ENCODE results near the gene CNTN1. TPM values are rescaled to one million over a fixed set of nuclear protein-coding genes. Genes with fewer than 3 reads are reported as not detected.

Gene CNTN1
- total RNA-seq, 4 donors from 2014 or later = 64.1 to 193 (median 92.4) TPM

- no peak for ATAC-seq
Measured at GRCh38 chr12:40917561-40917960, 225.3 kb downstream of the CNTN1 start.

GRCh38 chr12:40921563-40922163 is 229.4 kb downstream of the CNTN1 start:
- Histone ChIP-seq H3K4me3 (no peak overlapping the region), H3K27ac (no peak overlapping the region), H3K9me3 (no peaks in the 10 kb centered on the region), H3K4me1 (no peaks in the 10 kb centered on the region), H3K36me3 (peaks cover 0 to 11% of the 10 kb centered on the region in 2 donors), H3K27me3 (no peaks in the 10 kb centered on the region)
- no peak for ATAC-seq
- TF ChIP-seq CTCF (IDR thresholded peaks at IDR 0.05) = peak; percentile 61 to 72 (median 70)
- TF ChIP-seq EP300 (IDR thresholded peaks at IDR 0.05) = no peak
- WGBS, 2 donors (ENCODE audit: low coverage in 1 of 2) = 9 to 16% methylated on average over 2 of the region's 2 CpGs

More at GRCh38 chr12:40917561-40917960, 225.3 kb downstream of the CNTN1 start:
- H3K4me1 ChIP-seq = no peaks in the 10 kb centered on the region
- TF ChIP-seq POLR2A (IDR thresholded peaks at IDR 0.05) = no peak
- no peak for TF ChIP-seq EP300 (IDR thresholded peaks at IDR 0.05)
- TF ChIP-seq POLR2AphosphoS5 (IDR thresholded peaks at IDR 0.05) = no peak
- TF ChIP-seq CTCF (IDR thresholded peaks at IDR 0.05) = no peak
- no peak overlapping the region for H3K4me3 ChIP-seq
- H3K36me3 ChIP-seq = peaks cover 0 to 3% of the 10 kb centered on the region in 2 donors
- no peak overlapping the region for H3K27ac ChIP-seq
- 72 to 88% methylated on average over 5 to 6 of the region's 6 CpGs for WGBS, 2 donors (ENCODE audit: low coverage in 1 of 2)
- no peaks in the 10 kb centered on the region for H3K27me3 ChIP-seq
- H3K9me3 ChIP-seq = no peaks in the 10 kb centered on the region

- H3K9me3 ChIP-seq = no peaks in the 10 kb centered on the region
- no peaks in the 10 kb centered on the region for H3K4me1 ChIP-seq
- WGBS, 2 donors (ENCODE audit: low coverage in 1 of 2) = 100% methylated on average over 1 of the region's 1 CpG
- no peak for ATAC-seq
- no peak overlapping the region for H3K27ac ChIP-seq
- TF ChIP-seq EP300 (IDR thresholded peaks at IDR 0.05) (no peak), POLR2AphosphoS5 (IDR thresholded peaks at IDR 0.05) (no peak), POLR2A (IDR thresholded peaks at IDR 0.05) (no peak), CTCF (IDR thresholded peaks at IDR 0.05) (no peak)
- H3K36me3 ChIP-seq = peaks cover 0 to 51% of the 10 kb centered on the region in 2 donors
- H3K27me3 ChIP-seq = no peaks in the 10 kb centered on the region
- H3K4me3 ChIP-seq = no peak overlapping the region
Measured at GRCh38 chr12:40937891-40938290, 245.7 kb downstream of the CNTN1 start.

GRCh38 chr12:40942326-40942725 is 250.1 kb downstream of the CNTN1 start:
- no peaks in the 10 kb centered on the region for H3K9me3 ChIP-seq
- H3K27me3 ChIP-seq = no peaks in the 10 kb centered on the region
- ATAC-seq = no peak
- no peak overlapping the region for H3K4me3 ChIP-seq
- peaks cover 0 to 23% of the 10 kb centered on the region in 2 donors for H3K36me3 ChIP-seq
- H3K27ac ChIP-seq = no peak overlapping the region
- TF ChIP-seq POLR2AphosphoS5 (IDR thresholded peaks at IDR 0.05) (no peak), EP300 (IDR thresholded peaks at IDR 0.05) (no peak), CTCF (IDR thresholded peaks at IDR 0.05) (no peak), POLR2A (IDR thresholded peaks at IDR 0.05) (no peak)
- no peaks in the 10 kb centered on the region for H3K4me1 ChIP-seq
- 0 to 32% methylated on average over 2 of the region's 2 CpGs for WGBS, 2 donors (ENCODE audit: low coverage in 1 of 2)

- ATAC-seq = no peak
- no peaks in the 10 kb centered on the region for H3K27me3 ChIP-seq
- WGBS, 2 donors (ENCODE audit: low coverage in 1 of 2) = 75 to 84% methylated on average over 2 of the region's 2 CpGs
- no peaks in the 10 kb centered on the region for H3K4me1 ChIP-seq
- H3K27ac ChIP-seq = no peak overlapping the region
- no peaks in the 10 kb centered on the region for H3K36me3 ChIP-seq
- no peak for TF ChIP-seq CTCF (IDR thresholded peaks at IDR 0.05)
- no peak for TF ChIP-seq EP300 (IDR thresholded peaks at IDR 0.05)
- TF ChIP-seq POLR2AphosphoS5 (IDR thresholded peaks at IDR 0.05) = no peak
- no peak for TF ChIP-seq POLR2A (IDR thresholded peaks at IDR 0.05)
- no peak overlapping the region for H3K4me3 ChIP-seq
- H3K9me3 ChIP-seq = no peaks in the 10 kb centered on the region
Measured at GRCh38 chr12:40945772-40946171, 253.5 kb downstream of the CNTN1 start.
